Smooth muscle cell of the brain vasculature (primary cell): ENCODE data around the gene MAN1A1.
A peak's percentile ranks its signal among the peaks of the same experiment; 100 is the strongest.
"Not testable (repeated sequence)": the region's sequence is repeated elsewhere in the genome, so short reads cannot be mapped to it uniquely, and the experiment has no call there.

ENCODE experiments used
- DNase-seq: peaks from one replicate; pipeline ENCODE4 v3.0.0-alpha.2; 2012; ENCODE audit warnings: low read depth, low spot score

The MAN1A1 gene

GRCh38 chr6:119349361-119350201 lies at the start of gene MAN1A1:
TSS of gene MAN1A1 (minus strand) at chr6:119349761. CDS start at chr6:119349065, 696 bp downstream.
- DNase-seq: peak; percentile 66

- DNase-seq: no peak
Observed at GRCh38 chr6:119395192-119395591, 45.6 kb upstream of the MAN1A1 start.

- DNase-seq: no peak
Observed at GRCh38 chr6:119390247-119390793, 40.8 kb upstream of the MAN1A1 start.

DNA sequence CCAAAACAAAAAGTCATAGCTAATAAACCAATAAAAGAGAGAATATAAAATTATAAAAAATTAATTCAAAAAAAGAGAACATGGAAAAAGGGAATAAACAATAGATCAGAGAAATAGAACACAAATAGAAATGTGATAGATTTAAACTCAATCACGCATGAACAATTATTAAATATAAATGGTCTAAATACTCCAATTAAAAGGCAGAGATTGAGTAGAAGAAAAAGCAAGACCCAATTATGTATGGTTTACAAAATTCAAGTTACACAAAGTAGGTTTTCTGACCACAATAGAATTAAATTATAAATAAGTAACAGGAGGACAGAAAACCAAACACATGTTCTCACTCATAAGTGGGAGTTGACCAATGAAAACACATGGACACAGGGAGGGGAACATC lies 36.4 kb upstream of the MAN1A1 start:
- DNase-seq: no peak

DNA sequence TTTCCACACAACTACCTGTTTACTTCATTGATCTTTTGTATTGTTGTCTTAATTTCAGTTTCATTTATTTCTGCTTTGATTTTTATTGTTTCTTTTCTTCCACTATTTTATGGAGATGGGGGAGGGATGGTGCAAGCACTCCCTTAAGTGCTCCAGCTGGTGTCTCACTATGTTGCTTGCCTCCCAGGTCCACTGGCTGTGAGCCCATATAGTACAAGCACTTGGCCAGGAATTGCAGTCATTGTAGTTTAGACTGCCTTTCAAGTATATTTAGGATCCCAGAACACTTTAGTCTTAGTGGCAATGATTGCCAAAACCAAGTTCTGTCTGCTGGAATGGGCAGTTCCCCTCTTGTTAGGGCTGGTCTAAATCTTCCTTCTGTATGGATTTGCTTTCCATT lies 34.9 kb upstream of the MAN1A1 start:
- no peak for DNase-seq

DNA sequence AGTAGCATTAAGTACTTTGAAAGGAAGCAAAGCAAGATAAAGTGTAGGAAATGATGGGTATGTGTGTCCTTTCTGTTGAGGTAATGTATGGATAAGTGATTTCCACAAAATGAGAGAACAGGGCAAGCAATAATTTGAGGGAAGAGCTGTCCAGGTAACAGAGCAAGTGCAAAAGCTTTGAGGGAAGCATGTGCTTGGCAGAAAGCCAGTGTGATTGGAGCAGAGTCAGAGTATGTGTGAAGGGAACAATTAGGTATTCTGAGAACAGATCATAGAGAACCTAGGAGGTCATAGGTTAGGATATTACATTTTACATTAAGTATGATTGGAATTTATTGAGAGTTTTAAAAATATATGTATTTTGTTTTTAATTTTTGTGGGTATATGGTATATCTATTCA lies 30.2 kb upstream of the MAN1A1 start:
- DNase-seq: no peak

- DNase-seq: not testable (repeated sequence)
Observed at GRCh38 chr6:119377043-119377442, 27.5 kb upstream of the MAN1A1 start.

GRCh38 chr6:119370080-119370479 lies 20.5 kb upstream of the MAN1A1 start:
- DNase-seq: no peak

DNA sequence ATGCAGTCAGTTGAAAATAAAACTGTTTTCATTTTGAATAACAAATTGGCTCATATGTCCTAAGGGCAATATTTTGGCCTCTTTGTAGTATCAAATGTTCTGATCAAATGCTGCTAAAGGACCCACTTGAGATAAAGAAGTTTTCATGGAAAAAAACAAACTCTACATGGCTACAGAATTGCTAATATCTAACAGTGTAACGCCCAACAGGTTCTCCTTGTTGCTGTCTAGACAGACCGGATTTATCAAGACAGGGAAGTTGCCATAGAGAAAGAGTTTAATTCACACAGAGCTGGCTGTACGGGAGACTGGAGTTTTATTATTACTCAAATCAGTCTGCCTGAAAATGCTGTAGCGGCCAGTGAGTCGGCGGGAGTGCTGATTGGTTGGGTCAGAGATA lies 19.4 kb upstream of the MAN1A1 start:
- DNase-seq: no peak

DNA sequence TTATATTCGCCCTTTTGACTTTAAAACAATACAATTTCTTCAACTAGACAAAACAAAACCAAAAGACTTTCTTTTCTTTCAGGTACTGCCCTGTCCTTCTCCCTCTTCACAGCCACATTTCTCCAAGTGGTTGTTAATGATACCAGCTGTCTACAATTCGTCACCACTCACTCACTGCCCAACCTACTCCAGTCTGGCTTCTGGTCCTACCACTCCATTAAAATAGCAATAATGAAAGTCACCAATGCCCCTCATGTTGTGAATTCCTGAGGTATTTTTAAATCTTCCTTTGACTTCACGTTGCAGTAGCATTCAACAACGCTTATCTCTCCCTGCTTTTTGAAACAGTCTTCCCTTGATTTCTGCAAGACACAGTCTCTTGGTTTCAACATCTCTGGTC lies 11.6 kb upstream of the MAN1A1 start:
- no peak for DNase-seq

DNA sequence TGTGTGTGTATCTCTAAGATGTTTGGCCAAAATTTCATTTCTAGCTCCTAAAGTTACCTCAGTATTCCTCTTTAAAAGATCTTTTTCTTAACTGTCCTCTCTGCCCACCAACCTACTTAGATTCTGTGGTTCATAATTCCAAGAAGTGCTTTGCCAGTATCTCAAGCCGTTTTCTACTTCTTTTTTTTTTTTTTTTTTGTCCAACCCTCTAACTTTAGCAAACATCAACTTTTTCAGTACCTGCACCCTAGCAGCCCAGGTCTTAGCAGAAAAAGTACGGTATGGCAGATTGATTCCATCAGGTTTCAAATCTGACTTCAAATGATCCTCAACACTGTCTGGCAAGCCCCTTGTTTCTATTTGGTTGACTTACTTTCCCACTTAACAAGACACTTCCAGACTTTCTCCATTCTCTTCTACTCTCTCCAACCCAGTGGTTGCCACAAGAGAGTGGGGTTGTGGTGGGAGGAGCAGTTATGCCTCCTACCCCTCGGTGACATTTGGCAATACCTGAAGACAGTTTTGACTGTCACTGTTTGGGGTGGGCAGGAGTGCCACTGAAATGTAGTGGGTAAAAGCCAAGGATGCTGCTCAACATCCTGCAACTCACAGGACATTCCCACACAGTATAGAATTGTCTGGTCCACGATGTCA lies 10.8 kb upstream of the MAN1A1 start:
- DNase-seq: no peak

DNA sequence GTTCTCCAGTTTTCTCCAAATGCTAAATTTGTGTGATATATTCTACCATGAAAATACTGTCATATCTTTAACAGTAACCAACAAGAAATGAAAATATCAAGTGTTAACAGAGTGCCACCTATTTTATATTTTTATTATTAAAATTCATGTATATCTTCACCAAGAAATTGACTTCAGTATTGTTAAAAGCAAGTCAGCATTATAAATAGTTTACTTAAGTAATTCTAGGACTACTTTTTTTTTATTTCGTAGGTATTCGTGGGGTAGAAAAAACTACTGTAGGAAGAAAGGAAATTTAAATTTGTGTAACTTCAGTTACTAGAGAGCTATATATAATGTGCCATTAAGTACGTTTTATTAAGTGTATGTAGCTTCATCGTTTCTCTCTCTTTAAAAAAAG lies 6.3 kb upstream of the MAN1A1 start:
- DNase-seq: no peak

DNA sequence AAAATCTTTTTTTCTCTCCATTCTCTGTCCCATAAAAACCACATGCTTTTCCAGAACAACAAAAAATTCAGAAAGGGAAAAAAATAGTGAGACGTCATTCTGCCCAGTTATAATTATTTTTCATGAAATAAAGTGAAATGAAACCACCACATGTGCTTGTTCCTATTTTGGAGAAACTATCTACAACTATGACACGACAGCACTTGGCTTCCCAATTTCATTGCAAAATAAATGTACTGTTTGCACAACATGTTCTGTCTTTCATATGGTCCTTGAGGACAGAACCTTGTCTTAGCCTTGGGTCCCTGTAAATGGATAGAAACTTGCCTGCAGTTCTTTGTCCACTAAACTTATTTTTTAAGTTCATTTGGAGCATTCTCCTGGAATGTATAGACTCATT lies 5.6 kb upstream of the MAN1A1 start:
- no peak for DNase-seq

DNA sequence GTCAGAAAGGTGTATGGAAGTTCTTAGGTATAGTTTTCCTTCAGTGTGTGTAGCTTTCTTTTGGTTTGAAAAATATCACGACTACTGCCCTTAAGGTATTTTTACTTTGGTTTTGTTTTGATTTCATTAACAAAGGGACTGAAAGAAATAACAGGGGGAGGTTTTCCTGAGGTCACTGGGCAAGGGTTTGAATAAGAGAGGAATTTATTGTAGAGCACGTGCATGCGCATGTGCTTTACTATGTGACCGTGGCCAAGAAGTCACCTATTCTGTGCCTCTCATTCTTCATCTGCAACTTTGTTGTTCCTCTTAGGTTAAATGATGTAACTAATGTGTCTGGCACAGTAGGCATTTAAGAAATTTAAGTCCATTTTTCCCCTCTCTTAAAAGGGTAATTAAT lies 4.1 kb upstream of the MAN1A1 start:
- DNase-seq: no peak

GRCh38 chr6:119352001-119352400 lies 2.4 kb upstream of the MAN1A1 start:
- DNase-seq: no peak

DNA sequence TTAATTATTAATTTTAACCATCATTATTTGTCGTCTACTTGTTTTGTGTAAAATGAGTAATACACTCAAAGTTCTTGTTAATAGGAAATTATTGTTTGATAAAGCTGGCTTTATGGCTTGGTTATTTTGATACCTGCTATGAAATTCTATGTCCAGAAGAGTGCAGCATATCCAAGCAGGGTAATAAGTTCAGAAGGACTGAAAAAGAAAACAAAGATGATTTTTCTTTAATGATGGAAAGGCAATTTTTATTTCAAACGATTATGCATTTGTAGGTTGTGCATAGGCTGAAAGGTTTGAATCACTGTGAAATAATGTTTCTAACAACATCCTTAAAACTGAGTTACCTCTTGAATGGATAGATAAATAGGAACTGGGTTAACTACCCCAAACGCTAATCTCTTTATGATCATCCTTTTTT lies 1.4 kb upstream of the MAN1A1 start:
- no peak for DNase-seq

GRCh38 chr6:119350202-119350951 lies 816 bp upstream of the MAN1A1 start:
- no peak for DNase-seq

GRCh38 chr6:119348748-119349360 lies 707 bp downstream of the MAN1A1 start:
- DNase-seq: no peak

DNA sequence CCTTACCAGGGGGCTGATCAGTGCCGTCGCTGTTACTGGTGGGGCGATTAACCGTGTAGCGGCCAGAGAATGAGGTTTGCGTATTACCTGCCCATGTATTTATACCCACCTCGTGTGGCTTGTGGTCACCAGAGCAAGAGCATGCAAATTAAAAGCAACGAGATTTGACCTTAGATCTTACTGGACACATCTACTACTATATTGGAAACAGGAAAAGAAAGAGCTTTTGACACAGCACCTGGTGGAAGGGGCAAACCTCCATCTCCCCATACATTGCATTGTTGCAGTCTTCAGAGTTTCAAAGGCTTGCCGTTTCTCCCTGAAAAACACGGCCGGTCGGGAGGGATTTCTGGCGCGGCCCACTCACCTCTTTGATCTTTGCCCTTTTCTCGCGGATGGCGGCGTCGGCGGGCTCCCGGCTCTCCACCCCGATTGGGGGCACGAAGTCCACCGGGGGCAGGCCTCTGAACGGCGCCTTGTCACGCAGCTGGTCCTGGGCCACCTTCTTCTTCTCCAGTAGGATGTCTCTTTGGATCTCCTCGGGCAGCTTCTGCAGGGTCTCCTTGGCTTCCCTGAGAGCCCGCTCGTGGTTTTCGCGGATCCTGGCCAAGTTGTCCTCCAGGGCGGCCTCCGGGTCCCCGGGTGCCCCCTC lies 1.3 kb downstream of the MAN1A1 start:
- no peak for DNase-seq

GRCh38 chr6:119347466-119348095 lies 2.0 kb downstream of the MAN1A1 start:
- no peak for DNase-seq

GRCh38 chr6:119346936-119347335 lies 2.6 kb downstream of the MAN1A1 start:
- no peak for DNase-seq
